GM23248 (cell line): ENCODE data around the gene SH3RF3.

Source experiments
- EZH2 ChIP-seq: fragments of 200-600 bp; sonication (generic); IDR thresholded peaks from 2 replicates; pipeline ENCODE4 v1.6.1; 2018; ENCODE audit warnings: antibody characterized with exemption, mild to moderate bottlenecking; ENCODE audit not compliant: insufficient read depth, poor library complexity, severe bottlenecking
- EZH2phosphoT487 ChIP-seq: fragments of 200-600 bp; sonication (generic); IDR thresholded peaks from 2 replicates; pipeline ENCODE4 v1.6.1; 2018; ENCODE audit warnings: antibody characterized with exemption, moderate library complexity, mild to moderate bottlenecking, low read depth; ENCODE audit not compliant: insufficient read depth

DNA sequence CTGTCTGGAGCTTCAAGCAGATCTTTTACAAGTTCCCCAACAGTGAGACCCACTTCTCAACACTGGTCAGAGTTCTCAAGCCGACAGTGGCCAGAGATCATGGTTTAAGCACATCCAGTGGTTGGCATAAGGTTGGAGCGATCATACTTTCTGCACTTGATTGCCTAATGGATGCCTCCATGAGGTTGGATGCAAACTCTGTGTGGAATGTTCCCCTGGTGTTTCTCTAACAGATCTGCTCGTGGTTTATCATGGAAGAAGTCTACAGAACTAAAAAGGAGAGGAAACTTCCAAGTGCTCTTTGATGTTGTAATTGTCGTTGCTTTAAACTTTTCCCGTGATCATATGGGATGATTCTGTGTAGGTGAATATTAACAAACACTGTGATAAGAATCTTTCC is 60.7 kb downstream of the SH3RF3 start:
- TF ChIP-seq EZH2, result no peak
- no peak for TF ChIP-seq EZH2phosphoT487
